ENCODE measurements around the gene COX20.
"Not testable (repeated sequence)": the region's sequence is repeated elsewhere in the genome, so short reads cannot be mapped to it uniquely, and the experiment has no call there.

COX20 gene

GRCh38 chr1:244835276-244836134 is at the start of gene COX20:
Gene COX20, plus strand, starts transcription at chr1:244835658. Its CDS starts 57 bp downstream, at chr1:244835715.
- no peak for TF ChIP-seq ZFX (IDR thresholded peaks at IDR 0.05)
- no peak for TF ChIP-seq CTCF (conservative IDR thresholded peaks at IDR 0.05)
- H3K27ac ChIP-seq = peak within 1 kb of the TSS; percentile 95

- TF ChIP-seq ZFX (IDR thresholded peaks at IDR 0.05) (no peak), CTCF (conservative IDR thresholded peaks at IDR 0.05) (no peak)
- no peak overlapping the region for H3K27ac ChIP-seq
Observed at GRCh38 chr1:244788493-244789275, 46.8 kb upstream of the COX20 start.

- no peak for TF ChIP-seq CTCF (conservative IDR thresholded peaks at IDR 0.05)
- TF ChIP-seq ZFX (IDR thresholded peaks at IDR 0.05) = no peak
- no peak overlapping the region for H3K27ac ChIP-seq
Observed at GRCh38 chr1:244789276-244789580, 46.2 kb upstream of the COX20 start.

- no peak overlapping the region for H3K27ac ChIP-seq
- TF ChIP-seq ZFX (IDR thresholded peaks at IDR 0.05) (no peak), CTCF (conservative IDR thresholded peaks at IDR 0.05) (no peak)
Observed at GRCh38 chr1:244789731-244790130, 45.7 kb upstream of the COX20 start.

- TF ChIP-seq CTCF (conservative IDR thresholded peaks at IDR 0.05) = no peak
- TF ChIP-seq ZFX (IDR thresholded peaks at IDR 0.05) = no peak
- H3K27ac ChIP-seq = no peak overlapping the region
Observed at GRCh38 chr1:244791061-244791460, 44.4 kb upstream of the COX20 start.

GRCh38 chr1:244792188-244792850 is 43.1 kb upstream of the COX20 start:
- H3K27ac ChIP-seq = no peak overlapping the region
- TF ChIP-seq ZFX (IDR thresholded peaks at IDR 0.05) (no peak), CTCF (conservative IDR thresholded peaks at IDR 0.05) (no peak)

GRCh38 chr1:244794071-244794470 is 41.4 kb upstream of the COX20 start:
- TF ChIP-seq CTCF (conservative IDR thresholded peaks at IDR 0.05) = no peak
- TF ChIP-seq ZFX (IDR thresholded peaks at IDR 0.05) = no peak
- H3K27ac ChIP-seq = no peak overlapping the region

- not testable (repeated sequence) for H3K27ac ChIP-seq
Observed at GRCh38 chr1:244794516-244794915, 40.9 kb upstream of the COX20 start.
